NCI-H2081 (cell line): ENCODE results near the gene ZFYVE21.

ENCODE experiments used
- DNase-seq, 2 experiments: peaks; one replicate each; lab custom pipeline; 2025; lab: John Stamatoyannopoulos, UW

The ZFYVE21 gene

GRCh38 chr14:103737432-103738045 lies 21.9 kb downstream of the ZFYVE21 start:
- no peak for DNase-seq

GRCh38 chr14:103738166-103738565 lies 22.6 kb downstream of the ZFYVE21 start:
- no peak for DNase-seq

- no peak for DNase-seq
Observed at GRCh38 chr14:103738701-103739451, 23.3 kb downstream of the ZFYVE21 start.

GRCh38 chr14:103739466-103739792 lies 23.8 kb downstream of the ZFYVE21 start:
- no peak for DNase-seq

GRCh38 chr14:103739793-103740501 lies 24.3 kb downstream of the ZFYVE21 start:
- DNase-seq, result no peak

GRCh38 chr14:103740991-103741689 lies 25.5 kb downstream of the ZFYVE21 start:
- no peak for DNase-seq

- DNase-seq, result no peak
Observed at GRCh38 chr14:103741876-103742275, 26.3 kb downstream of the ZFYVE21 start.

GRCh38 chr14:103742499-103743255 lies 27.1 kb downstream of the ZFYVE21 start:
- DNase-seq, result no peak

GRCh38 chr14:103743691-103744090 lies 28.1 kb downstream of the ZFYVE21 start:
- no peak for DNase-seq

GRCh38 chr14:103744621-103745395 lies 29.2 kb downstream of the ZFYVE21 start:
- DNase-seq, result no peak

- DNase-seq, result no peak
Observed at GRCh38 chr14:103745424-103745823, 29.8 kb downstream of the ZFYVE21 start.

- DNase-seq, result no peak
Observed at GRCh38 chr14:103746701-103747100, 31.1 kb downstream of the ZFYVE21 start.

- no peak for DNase-seq
Observed at GRCh38 chr14:103748534-103748857, 32.9 kb downstream of the ZFYVE21 start.

GRCh38 chr14:103749452-103749851 lies 33.8 kb downstream of the ZFYVE21 start:
- DNase-seq, result no peak

- no peak for DNase-seq
Observed at GRCh38 chr14:103749860-103750259, 34.2 kb downstream of the ZFYVE21 start.

- no peak for DNase-seq
Observed at GRCh38 chr14:103753774-103754173, 38.2 kb downstream of the ZFYVE21 start.

GRCh38 chr14:103755060-103755459 lies 39.5 kb downstream of the ZFYVE21 start:
- no peak for DNase-seq

GRCh38 chr14:103758059-103758776 lies 42.6 kb downstream of the ZFYVE21 start:
- DNase-seq, result no peak

- DNase-seq, result no peak
Observed at GRCh38 chr14:103762036-103762435, 46.4 kb downstream of the ZFYVE21 start.

GRCh38 chr14:103762541-103762940 lies 46.9 kb downstream of the ZFYVE21 start:
- DNase-seq, result no peak
